MM.1S (cell line): ENCODE measurements around the gene BTBD9.

Experiments
- EZH2 ChIP-seq: fragments of 300-600 bp; sonication (generic); optimal IDR thresholded peaks from 2 replicates; pipeline ENCODE3; 2017; ENCODE audit warnings: low read depth, mild to moderate bottlenecking, antibody characterized with exemption, low read length, mixed read lengths
- EZH2phosphoT487 ChIP-seq: fragments of 300-600 bp; sonication (generic); IDR thresholded peaks from 2 replicates; pipeline ENCODE4 v1.6.1; 2018; ENCODE audit warnings: antibody characterized with exemption, low read length
- TF ChIP-seq, protein P1 (sequence below): fragments of 300-600 bp; sonication (generic); IDR thresholded peaks from 2 replicates; pipeline ENCODE4 v1.5.1; 2016; ENCODE audit warnings: antibody characterized with exemption, low read length, mixed read lengths

DNA sequence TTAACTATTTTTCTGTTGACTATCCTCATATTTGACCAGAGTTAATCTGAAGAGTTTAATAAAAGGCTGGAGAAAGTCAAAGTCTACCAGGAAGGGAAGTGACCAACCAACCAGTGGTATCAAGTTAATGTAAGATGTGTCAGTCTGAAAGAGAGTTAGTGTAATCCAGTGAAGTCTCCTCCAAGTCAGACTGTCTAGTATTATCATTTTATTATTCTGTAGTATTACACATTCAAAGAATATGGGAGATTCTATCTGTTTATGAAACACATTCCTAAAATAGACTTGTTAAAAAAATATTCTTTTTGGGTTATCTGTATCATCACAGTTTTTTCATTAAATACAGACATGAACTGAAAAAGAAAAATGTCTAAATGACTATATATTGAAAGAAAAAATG is 194.4 kb downstream of the BTBD9 start:
- TF ChIP-seq, protein P1, sequence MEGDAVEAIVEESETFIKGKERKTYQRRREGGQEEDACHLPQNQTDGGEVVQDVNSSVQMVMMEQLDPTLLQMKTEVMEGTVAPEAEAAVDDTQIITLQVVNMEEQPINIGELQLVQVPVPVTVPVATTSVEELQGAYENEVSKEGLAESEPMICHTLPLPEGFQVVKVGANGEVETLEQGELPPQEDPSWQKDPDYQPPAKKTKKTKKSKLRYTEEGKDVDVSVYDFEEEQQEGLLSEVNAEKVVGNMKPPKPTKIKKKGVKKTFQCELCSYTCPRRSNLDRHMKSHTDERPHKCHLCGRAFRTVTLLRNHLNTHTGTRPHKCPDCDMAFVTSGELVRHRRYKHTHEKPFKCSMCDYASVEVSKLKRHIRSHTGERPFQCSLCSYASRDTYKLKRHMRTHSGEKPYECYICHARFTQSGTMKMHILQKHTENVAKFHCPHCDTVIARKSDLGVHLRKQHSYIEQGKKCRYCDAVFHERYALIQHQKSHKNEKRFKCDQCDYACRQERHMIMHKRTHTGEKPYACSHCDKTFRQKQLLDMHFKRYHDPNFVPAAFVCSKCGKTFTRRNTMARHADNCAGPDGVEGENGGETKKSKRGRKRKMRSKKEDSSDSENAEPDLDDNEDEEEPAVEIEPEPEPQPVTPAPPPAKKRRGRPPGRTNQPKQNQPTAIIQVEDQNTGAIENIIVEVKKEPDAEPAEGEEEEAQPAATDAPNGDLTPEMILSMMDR = no peak
- no peak for TF ChIP-seq EZH2phosphoT487
- no peak for TF ChIP-seq EZH2
